Activated CD4-positive, alpha-beta T cell treated with anti-CD3 and anti-CD28 coated beads for 36 hours (primary cell): Measurements from ENCODE around the gene CACNA1C. TPM values are rescaled to one million over a fixed set of nuclear protein-coding genes. Genes with fewer than 3 reads are reported as not detected.

Source experiments
- ATAC-seq: fragments of 200-7000 bp; cut with Tn5 transposase; one replicate; pipeline ENCODE4 v1.10.0; 2021; ENCODE audit warnings: mild to moderate bottlenecking, moderate library complexity
- CTCF ChIA-PET: fragments of 350-600 bp; sonication (Branson Sonifier 250); formaldehyde crosslinking; loops from one replicate; lab custom pipeline; 2021; ENCODE audit warnings: antibody characterized with exemption; lab: Charles Lee
- POLR2A ChIA-PET: fragments of 350-600 bp; sonication (Branson Sonifier 250); formaldehyde crosslinking; loops from one replicate; lab custom pipeline; 2021; ENCODE audit warnings: antibody characterized with exemption, inconsistent platforms; lab: Charles Lee
- DNase-seq: peaks from one replicate; pipeline ENCODE4 v3.0.0-alpha.2; 2020
- H3K27ac Mint-ChIP-seq: one replicate; pipeline ENCODE4 v1.8.0; 2021; ENCODE audit warnings: mixed read lengths
- H3K27me3 Mint-ChIP-seq: one replicate; pipeline ENCODE4 v1.8.0; 2021; ENCODE audit warnings: mixed read lengths
- H3K36me3 Mint-ChIP-seq: one replicate; pipeline ENCODE4 v1.8.0; 2021; ENCODE audit warnings: low read depth, mixed read lengths
- H3K4me1 Mint-ChIP-seq: one replicate; pipeline ENCODE4 v1.8.0; 2021; ENCODE audit warnings: mixed read lengths
- H3K4me3 Mint-ChIP-seq: one replicate; pipeline ENCODE4 v1.8.0; 2021; ENCODE audit warnings: mild to moderate bottlenecking, moderate library complexity, mixed read lengths
- H3K9me3 Mint-ChIP-seq: one replicate; pipeline ENCODE4 v1.8.0; 2021; ENCODE audit warnings: low read depth, mixed read lengths
- intact Hi-C, 2 experiments: fragments of 100-400 bp; cut with DNase I in 1 of 2; cut with micrococcal nuclease in 1 of 2; formaldehyde crosslinking; loops; one replicate each; pipeline versions ENCODE4 v1.14.2 to v1.15.1; 2022 to 2024; cut with DNase I, micrococcal nuclease
- total RNA-seq, 2 experiments: library from RNA; stranded (reverse); gene quantifications; one replicate each; pipeline ENCODE4 v1.2.3, GENCODE V29; 2021

The CACNA1C gene
- total RNA-seq, 2 experiments from 2014 or later: 0.11 TPM

- intact Hi-C loops: no loop called here
- no peaks in the 10 kb centered on the region for H3K36me3 Mint-ChIP-seq
- DNase-seq (no peak), ATAC-seq (no peak)
- ChIA-PET CTCF (no interaction called here), POLR2A (no interaction called here)
- no peaks in the 10 kb centered on the region for H3K9me3 Mint-ChIP-seq
- no peak overlapping the region for H3K27ac Mint-ChIP-seq
- no peaks in the 10 kb centered on the region for H3K4me1 Mint-ChIP-seq
- H3K27me3 Mint-ChIP-seq: no peaks in the 10 kb centered on the region
- H3K4me3 Mint-ChIP-seq: no peak overlapping the region
Measured at GRCh38 chr12:2666846-2667245, 614.1 kb downstream of the CACNA1C start.

- intact Hi-C loops: no loop called here
- Mint-ChIP-seq H3K4me3 (no peak overlapping the region), H3K4me1 (no peaks in the 10 kb centered on the region), H3K27me3 (no peaks in the 10 kb centered on the region), H3K9me3 (no peaks in the 10 kb centered on the region), H3K36me3 (no peaks in the 10 kb centered on the region), H3K27ac (no peak overlapping the region)
- POLR2A ChIA-PET: no interaction called here
- ATAC-seq (no peak), DNase-seq (no peak)
- CTCF ChIA-PET: no interaction called here
Measured at GRCh38 chr12:2667716-2668440, 615.1 kb downstream of the CACNA1C start.

DNA sequence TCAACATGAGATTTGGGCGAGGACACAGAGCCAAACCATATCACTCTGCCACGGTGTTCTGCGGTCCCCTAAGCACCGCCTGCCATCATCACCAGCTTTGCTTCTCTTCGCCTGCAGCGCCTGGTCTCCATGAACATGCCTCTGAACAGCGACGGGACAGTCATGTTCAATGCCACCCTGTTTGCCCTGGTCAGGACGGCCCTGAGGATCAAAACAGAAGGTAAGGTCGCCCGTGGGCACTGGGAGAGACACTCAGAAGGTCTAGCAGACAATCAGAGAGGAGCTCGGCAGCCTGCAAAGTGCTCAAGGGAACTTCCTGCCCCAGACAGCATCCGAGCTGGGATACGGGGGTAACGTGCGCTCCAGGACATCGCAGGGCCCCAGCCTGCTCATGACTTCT is 616.0 kb downstream of the CACNA1C start:
- intact Hi-C loops: no loop called here
- Mint-ChIP-seq H3K4me1 (no peaks in the 10 kb centered on the region), H3K9me3 (no peaks in the 10 kb centered on the region), H3K4me3 (no peak overlapping the region), H3K36me3 (no peaks in the 10 kb centered on the region), H3K27me3 (no peaks in the 10 kb centered on the region), H3K27ac (no peak overlapping the region)
- ATAC-seq (no peak), DNase-seq (no peak)
- POLR2A ChIA-PET: no interaction called here
- CTCF ChIA-PET: no interaction called here

GRCh38 chr12:2669560-2669959 is 616.8 kb downstream of the CACNA1C start:
- H3K27me3 Mint-ChIP-seq: no peaks in the 10 kb centered on the region
- intact Hi-C loops: no loop called here
- no peaks in the 10 kb centered on the region for H3K9me3 Mint-ChIP-seq
- no peak overlapping the region for H3K4me3 Mint-ChIP-seq
- POLR2A ChIA-PET: no interaction called here
- ATAC-seq (no peak), DNase-seq (no peak)
- no peaks in the 10 kb centered on the region for H3K4me1 Mint-ChIP-seq
- no peak overlapping the region for H3K27ac Mint-ChIP-seq
- CTCF ChIA-PET: no interaction called here
- no peaks in the 10 kb centered on the region for H3K36me3 Mint-ChIP-seq

GRCh38 chr12:2672863-2673262 is 620.1 kb downstream of the CACNA1C start:
- H3K27me3 Mint-ChIP-seq: no peaks in the 10 kb centered on the region
- DNase-seq (no peak), ATAC-seq (no peak)
- ChIA-PET POLR2A (no interaction called here), CTCF (interaction anchor here (0.5 to 1.0 kb wide), 3 partner anchors 10 to 18 kb away, joined by 3 read pairs; no protein-coding TSS in a partner anchor)
- H3K36me3 Mint-ChIP-seq: no peaks in the 10 kb centered on the region
- no peak overlapping the region for H3K4me3 Mint-ChIP-seq
- H3K9me3 Mint-ChIP-seq: no peaks in the 10 kb centered on the region
- intact Hi-C loops: no loop called here
- H3K27ac Mint-ChIP-seq: no peak overlapping the region
- H3K4me1 Mint-ChIP-seq: no peaks in the 10 kb centered on the region

DNA sequence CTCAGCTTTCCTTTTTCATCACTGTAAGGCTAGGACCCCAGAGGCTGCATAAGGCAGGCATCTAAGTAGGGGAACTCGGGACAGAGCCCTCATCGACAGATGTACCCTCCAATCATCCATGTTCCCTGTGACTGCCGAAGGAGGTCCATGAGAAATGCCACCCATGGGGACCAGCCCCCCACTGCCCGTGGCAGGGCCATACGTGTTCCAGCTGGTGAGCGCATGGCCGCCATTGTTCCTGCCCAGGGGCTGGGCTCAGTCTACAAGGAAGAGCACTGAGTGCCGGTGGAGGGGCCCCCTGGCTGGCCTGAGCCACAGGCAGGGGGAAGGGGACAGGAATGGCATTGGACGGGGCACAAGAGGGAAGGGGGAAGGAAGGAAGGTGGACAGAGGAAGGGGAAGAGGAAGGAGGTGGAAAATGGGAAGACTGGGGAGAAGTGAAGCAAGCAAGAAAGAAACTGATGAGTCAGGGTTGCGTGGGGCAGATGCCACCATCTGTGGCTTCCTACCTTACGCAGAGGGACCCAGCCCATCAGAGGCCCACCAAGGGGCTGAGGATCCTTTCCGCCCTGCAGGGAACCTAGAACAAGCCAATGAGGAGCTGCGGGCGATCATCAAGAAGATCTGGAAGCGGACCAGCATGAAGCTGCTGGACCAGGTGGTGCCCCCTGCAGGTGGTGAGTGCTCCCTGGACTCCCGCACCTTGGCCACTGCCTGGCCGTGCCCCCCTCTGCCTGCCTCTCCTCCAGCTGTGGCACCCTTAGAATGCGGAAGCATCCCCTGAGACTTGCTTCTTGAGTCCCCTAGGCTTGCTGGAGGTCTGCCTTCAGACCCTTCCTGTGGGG is 621.4 kb downstream of the CACNA1C start:
- H3K27ac Mint-ChIP-seq: no peak overlapping the region
- H3K4me1 Mint-ChIP-seq: no peaks in the 10 kb centered on the region
- CTCF ChIA-PET: no interaction called here
- H3K9me3 Mint-ChIP-seq: no peaks in the 10 kb centered on the region
- H3K27me3 Mint-ChIP-seq: no peaks in the 10 kb centered on the region
- POLR2A ChIA-PET: no interaction called here
- ATAC-seq (peak; percentile 23), DNase-seq (no peak)
- intact Hi-C loops: no loop called here
- no peak overlapping the region for H3K4me3 Mint-ChIP-seq
- no peaks in the 10 kb centered on the region for H3K36me3 Mint-ChIP-seq

DNA sequence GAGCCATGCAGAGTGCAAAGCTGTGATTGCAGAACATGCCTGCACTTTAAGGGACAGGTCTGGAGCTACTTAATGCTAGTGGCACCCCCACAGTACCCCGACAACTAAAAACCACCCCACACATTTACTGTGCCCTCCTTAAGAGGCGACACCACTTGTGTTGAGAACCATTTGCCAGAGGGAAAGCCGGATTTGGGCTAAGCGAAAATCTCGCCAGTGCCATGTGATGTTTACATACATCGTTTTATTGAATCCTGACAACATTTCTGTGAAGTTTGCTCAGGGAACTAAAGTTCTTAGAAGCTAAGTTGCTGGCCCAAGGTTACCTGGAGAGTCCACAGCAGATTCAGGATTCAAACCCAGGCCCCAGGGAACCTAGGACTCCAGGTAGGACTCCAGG is 623.0 kb downstream of the CACNA1C start:
- no peaks in the 10 kb centered on the region for H3K4me1 Mint-ChIP-seq
- no peaks in the 10 kb centered on the region for H3K27me3 Mint-ChIP-seq
- POLR2A ChIA-PET: no interaction called here
- intact Hi-C loops: no loop called here
- H3K9me3 Mint-ChIP-seq: no peaks in the 10 kb centered on the region
- no peak overlapping the region for H3K4me3 Mint-ChIP-seq
- CTCF ChIA-PET: interaction anchor here (0.5 to 0.7 kb wide), 2 partner anchors 76 to 108 kb away, joined by 4 read pairs; no protein-coding TSS in a partner anchor
- H3K36me3 Mint-ChIP-seq: no peaks in the 10 kb centered on the region
- ATAC-seq (no peak), DNase-seq (no peak)
- H3K27ac Mint-ChIP-seq: no peak overlapping the region

DNA sequence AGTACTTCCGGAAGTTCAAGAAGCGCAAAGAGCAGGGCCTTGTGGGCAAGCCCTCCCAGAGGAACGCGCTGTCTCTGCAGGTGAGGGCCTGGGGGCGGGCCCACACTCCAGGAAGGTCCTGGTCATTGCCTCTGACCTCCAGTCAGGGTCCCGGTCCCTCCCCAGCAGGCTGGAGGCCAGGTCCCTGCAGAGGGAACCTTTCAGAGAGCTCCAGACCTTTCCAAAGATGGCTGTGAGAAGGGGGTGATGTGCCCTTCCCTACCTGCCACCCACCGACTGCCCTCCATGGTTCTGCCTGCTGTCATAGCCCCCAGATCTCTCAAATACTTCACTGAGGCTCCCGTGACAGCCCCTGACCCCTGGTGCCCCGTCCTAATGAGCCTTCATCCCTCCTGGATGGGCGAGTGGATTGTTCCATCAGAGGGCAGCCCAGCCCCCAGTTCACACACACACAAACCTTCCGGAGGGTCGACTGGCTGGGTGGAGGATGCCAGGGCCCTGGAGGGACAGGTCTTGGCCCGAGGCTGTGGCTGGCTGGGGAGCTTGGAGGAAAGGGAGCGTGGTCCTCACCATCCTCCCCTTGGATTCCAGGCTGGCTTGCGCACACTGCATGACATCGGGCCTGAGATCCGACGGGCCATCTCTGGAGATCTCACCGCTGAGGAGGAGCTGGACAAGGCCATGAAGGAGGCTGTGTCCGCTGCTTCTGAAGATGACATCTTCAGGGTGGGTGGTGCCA is 624.5 kb downstream of the CACNA1C start:
- H3K4me1 Mint-ChIP-seq: no peaks in the 10 kb centered on the region
- no peaks in the 10 kb centered on the region for H3K27me3 Mint-ChIP-seq
- DNase-seq (no peak), ATAC-seq (no peak)
- H3K36me3 Mint-ChIP-seq: no peaks in the 10 kb centered on the region
- POLR2A ChIA-PET: no interaction called here
- no peaks in the 10 kb centered on the region for H3K9me3 Mint-ChIP-seq
- no peak overlapping the region for H3K27ac Mint-ChIP-seq
- CTCF ChIA-PET: no interaction called here
- intact Hi-C loops: no loop called here
- H3K4me3 Mint-ChIP-seq: no peak overlapping the region

- ChIA-PET POLR2A (no interaction called here), CTCF (no interaction called here)
- H3K36me3 Mint-ChIP-seq: no peaks in the 10 kb centered on the region
- ATAC-seq (no peak), DNase-seq (no peak)
- intact Hi-C loops: no loop called here
- no peak overlapping the region for H3K4me3 Mint-ChIP-seq
- peaks cover 6% of the 10 kb centered on the region for H3K4me1 Mint-ChIP-seq
- H3K27me3 Mint-ChIP-seq: no peaks in the 10 kb centered on the region
- no peak overlapping the region for H3K27ac Mint-ChIP-seq
- H3K9me3 Mint-ChIP-seq: peaks cover 2% of the 10 kb centered on the region
Measured at GRCh38 chr12:2678426-2678825, 625.6 kb downstream of the CACNA1C start.

GRCh38 chr12:2679068-2679815 is 626.5 kb downstream of the CACNA1C start:
- ATAC-seq: no peak
- ChIA-PET POLR2A (no interaction called here), CTCF (interaction anchor here (1.1 kb wide), 1 partner anchor 136 kb away, joined by 3 read pairs; no protein-coding TSS in a partner anchor)
- Mint-ChIP-seq H3K27me3 (no peaks in the 10 kb centered on the region), H3K36me3 (no peaks in the 10 kb centered on the region), H3K9me3 (peaks cover 2% of the 10 kb centered on the region), H3K27ac (no peak overlapping the region), H3K4me1 (peaks cover 6% of the 10 kb centered on the region), H3K4me3 (no peak overlapping the region)
- intact Hi-C loops: no loop called here
- no peak for DNase-seq
